MM.1S (cell line): ENCODE results near the gene CSH2.
"Not testable (repeated sequence)": the region's sequence is repeated elsewhere in the genome, so short reads cannot be mapped to it uniquely, and the experiment has no call there.

Experiments used
- CTCF ChIP-seq: fragments of 300-600 bp; sonication (generic); IDR thresholded peaks from 2 replicates; pipeline ENCODE4 v1.5.1; 2016; ENCODE audit warnings: antibody characterized with exemption, low read length, mixed read lengths
- EZH2phosphoT487 ChIP-seq: fragments of 300-600 bp; sonication (generic); IDR thresholded peaks from 2 replicates; pipeline ENCODE4 v1.6.1; 2018; ENCODE audit warnings: antibody characterized with exemption, low read length

- TF ChIP-seq CTCF, EZH2phosphoT487: not testable (repeated sequence)
Observed at GRCh38 chr17:63874693-63875092, 1.2 kb upstream of the CSH2 start.
